Loucy (cell line): ENCODE data around the gene EIF4G3.
"Not testable (repeated sequence)": the region's sequence is repeated elsewhere in the genome, so short reads cannot be mapped to it uniquely, and the experiment has no call there.

ENCODE experiments used
- H2AFZ ChIP-seq: fragments of 200-600 bp; sonication (generic); 2 replicates; pipeline ENCODE4 v1.6.0; 2016; ENCODE audit warnings: antibody characterized with exemption, mild to moderate bottlenecking, low read length, moderate library complexity
- H3F3A ChIP-seq: fragments of 200-600 bp; 2 replicates; pipeline ENCODE4 v1.6.0; 2016; ENCODE audit warnings: antibody characterized with exemption, low read depth, mild to moderate bottlenecking
- H3K27me3 ChIP-seq: fragments of 200-600 bp; sonication (generic); 2 replicates; pipeline ENCODE4 v1.6.1; 2014; ENCODE audit warnings: low read length, mild to moderate bottlenecking; ENCODE audit not compliant: insufficient read depth, poor library complexity, severe bottlenecking
- H3K36me3 ChIP-seq: fragments of 200-600 bp; sonication (generic); 2 replicates; pipeline ENCODE4 v1.6.1; 2016; ENCODE audit warnings: low read length; ENCODE audit not compliant: insufficient read depth
- H3K4me1 ChIP-seq: fragments of 200-600 bp; sonication (generic); 2 replicates; pipeline ENCODE4 v1.5.1; 2014; ENCODE audit warnings: low read length, mild to moderate bottlenecking; ENCODE audit not compliant: insufficient read depth, poor library complexity, severe bottlenecking
- H3K4me2 ChIP-seq: fragments of 200-600 bp; sonication (generic); 2 replicates; pipeline ENCODE4 v1.6.0; 2014; ENCODE audit warnings: antibody characterized with exemption, low read length, low read depth, mild to moderate bottlenecking; ENCODE audit not compliant: poor library complexity, severe bottlenecking
- H3K4me3 ChIP-seq: fragments of 200-600 bp; sonication (generic); 2 replicates; pipeline ENCODE4 v1.5.1; 2014; ENCODE audit warnings: low read length, mild to moderate bottlenecking, mixed read lengths; ENCODE audit not compliant: poor library complexity, severe bottlenecking
- H3K79me2 ChIP-seq: fragments of 200-600 bp; sonication (generic); 2 replicates; pipeline ENCODE4 v1.6.1; 2014; ENCODE audit warnings: low read length; ENCODE audit not compliant: insufficient read depth
- H3K9ac ChIP-seq: fragments of 200-600 bp; sonication (generic); 2 replicates; pipeline ENCODE4 v1.6.0; 2014; ENCODE audit warnings: mild to moderate bottlenecking, low read depth, low read length, moderate library complexity; ENCODE audit not compliant: poor library complexity, severe bottlenecking
- H3K9me2 ChIP-seq: fragments of 200-600 bp; sonication (generic); replicated peaks from 2 replicates; pipeline ENCODE4 v1.6.1; 2016; ENCODE audit warnings: low read depth, low read length, mixed read lengths
- H3K9me3 ChIP-seq: fragments of 200-600 bp; sonication (generic); 2 replicates; pipeline ENCODE4 v1.6.1; 2014; ENCODE audit warnings: mild to moderate bottlenecking, antibody characterized with exemption, low read length, low read depth; ENCODE audit not compliant: insufficient read depth
- H4K20me1 ChIP-seq: fragments of 200-600 bp; sonication (generic); 2 replicates; pipeline ENCODE4 v1.6.0; 2014; ENCODE audit warnings: antibody characterized with exemption, low read length, mild to moderate bottlenecking; ENCODE audit not compliant: insufficient read depth, poor library complexity, severe bottlenecking
- CTCF ChIP-seq: fragments of 200-600 bp; sonication (generic); conservative IDR thresholded peaks from 2 replicates; pipeline ENCODE4 v1.5.1; 2014; ENCODE audit warnings: mild to moderate bottlenecking, antibody characterized with exemption, low read length
- EZH2phosphoT487 ChIP-seq: fragments of 200-600 bp; IDR thresholded peaks from 2 replicates; pipeline ENCODE4 v1.6.1; 2018; ENCODE audit warnings: antibody characterized with exemption, mild to moderate bottlenecking, moderate library complexity, borderline replicate concordance

EIF4G3 gene

GRCh38 chr1:21174230-21174629 is 2.5 kb downstream of the EIF4G3 start:
- peaks cover 4% of the 10 kb centered on the region for H3K27me3 ChIP-seq
- H3K9me2 ChIP-seq, result no peaks in the 10 kb centered on the region
- no peaks in the 10 kb centered on the region for H3K9me3 ChIP-seq
- no peaks in the 10 kb centered on the region for H3F3A ChIP-seq
- peak overlapping the region; percentile 91 for H3K4me3 ChIP-seq
- TF ChIP-seq CTCF (no peak), EZH2phosphoT487 (no peak)
- peaks cover 39% of the 10 kb centered on the region for H4K20me1 ChIP-seq
- peak overlapping the region; percentile 74 for H3K9ac ChIP-seq
- H3K4me1 ChIP-seq, result peaks cover 30% of the 10 kb centered on the region
- H3K4me2 ChIP-seq, result peak overlapping the region; percentile 75
- peaks cover 59% of the 10 kb centered on the region for H3K79me2 ChIP-seq
- no peaks in the 10 kb centered on the region for H3K36me3 ChIP-seq
- no peak overlapping the region for H2AFZ ChIP-seq

- not testable (repeated sequence) for H3K4me3 ChIP-seq, H2AFZ ChIP-seq
These were observed 3.6 kb downstream of the EIF4G3 start for GRCh38 chr1:21173096-21173495.

GRCh38 chr1:21170837-21171236 is 5.9 kb downstream of the EIF4G3 start:
- not testable (repeated sequence) for H2AFZ ChIP-seq, H3K27me3 ChIP-seq, H3F3A ChIP-seq, H3K36me3 ChIP-seq, H3K4me3 ChIP-seq, H3K9ac ChIP-seq, H3K9me3 ChIP-seq, H3K9me2 ChIP-seq
- Histone ChIP-seq H4K20me1 (peaks cover 39% of the 10 kb centered on the region), H3K79me2 (peaks cover 80% of the 10 kb centered on the region), H3K4me1 (peaks cover 28% of the 10 kb centered on the region), H3K4me2 (peak overlapping the region; percentile 50)

More at GRCh38 chr1:21173096-21173495, 3.6 kb downstream of the EIF4G3 start:
- not testable (repeated sequence) for H3K9me3 ChIP-seq, H3F3A ChIP-seq, H3K27me3 ChIP-seq, H3K9me2 ChIP-seq, H3K36me3 ChIP-seq, H3K9ac ChIP-seq, H3K4me2 ChIP-seq
- H3K4me1 ChIP-seq, result peaks cover 30% of the 10 kb centered on the region
- peaks cover 39% of the 10 kb centered on the region for H4K20me1 ChIP-seq
- peaks cover 67% of the 10 kb centered on the region for H3K79me2 ChIP-seq

GRCh38 chr1:21168444-21168843 is 8.3 kb downstream of the EIF4G3 start:
- Histone ChIP-seq H4K20me1 (peaks cover 32% of the 10 kb centered on the region), H3K27me3 (no peaks in the 10 kb centered on the region), H3K4me1 (peaks cover 18% of the 10 kb centered on the region), H3K4me2 (no peak overlapping the region), H3K79me2 (peaks cover 79% of the 10 kb centered on the region), H3K9ac (no peak overlapping the region), H3F3A (no peaks in the 10 kb centered on the region), H3K9me3 (no peaks in the 10 kb centered on the region), H3K36me3 (no peaks in the 10 kb centered on the region; the same call in 1 of the 2 replicates), H3K4me3 (no peak overlapping the region), H3K9me2 (no peaks in the 10 kb centered on the region), H2AFZ (no peak overlapping the region)
- TF ChIP-seq EZH2phosphoT487, result no peak
- no peak for TF ChIP-seq CTCF
